DND-41 (cell line): ENCODE measurements around the gene GTF3C4.

ENCODE experiments used
- ATAC-seq: fragments of 200-7000 bp; cut with Tn5 transposase; 3 replicates; pipeline ENCODE4 v1.9.1; 2021; ENCODE audit warnings: low read depth; ENCODE audit not compliant: insufficient read depth
- DNase-seq: peaks from one replicate; pipeline ENCODE4 v3.0.0-alpha.2; 2020
- H2AFZ ChIP-seq: 2 replicates; pipeline ENCODE4 v1.6.0; 2012; ENCODE audit warnings: low read depth, low read length
- H3K27ac ChIP-seq: 2 replicates; pipeline ENCODE4 v1.5.1; 2012; ENCODE audit warnings: low read length, inconsistent platforms
- H3K27me3 ChIP-seq: fragments of 200-600 bp; sonication (generic); 2 replicates; pipeline ENCODE4 v1.6.0; 2012; ENCODE audit warnings: low read length, mild to moderate bottlenecking, inconsistent platforms; ENCODE audit not compliant: insufficient read depth, poor library complexity
- H3K36me3 ChIP-seq: 2 replicates; pipeline ENCODE4 v1.5.1; 2012; ENCODE audit warnings: low read length, inconsistent platforms; ENCODE audit not compliant: insufficient read depth
- H3K4me1 ChIP-seq: 2 replicates; pipeline ENCODE4 v1.5.1; 2012; ENCODE audit warnings: mild to moderate bottlenecking, low read length; ENCODE audit not compliant: insufficient read depth
- H3K4me2 ChIP-seq: 2 replicates; pipeline ENCODE4 v1.6.0; 2012; ENCODE audit warnings: mild to moderate bottlenecking, moderate library complexity, low read length, inconsistent platforms; ENCODE audit not compliant: insufficient read depth
- H3K4me3 ChIP-seq, 2 experiments: fragments of 200-600 bp in 1 of 2; shearing (Covaris generic) in 1 of 2; 2 replicates each; pipeline ENCODE4 v1.5.1; 2012 to 2016; ENCODE audit warnings: inconsistent platforms in 2 of 2, low read length in 2 of 2, mild to moderate bottlenecking in 2 of 2, low read depth in 1 of 2, moderate library complexity in 1 of 2
- H3K79me2 ChIP-seq: 2 replicates; pipeline ENCODE4 v1.6.0; 2012; ENCODE audit warnings: low read length, inconsistent platforms; ENCODE audit not compliant: insufficient read depth
- H3K9ac ChIP-seq: 2 replicates; pipeline ENCODE4 v1.6.0; 2012; ENCODE audit warnings: low read depth, mild to moderate bottlenecking, inconsistent platforms, low read length, moderate library complexity
- H3K9me3 ChIP-seq: 2 replicates; pipeline ENCODE4 v1.5.1; 2012; ENCODE audit warnings: low read length, moderate library complexity, mild to moderate bottlenecking, inconsistent platforms; ENCODE audit not compliant: insufficient read depth, severe bottlenecking
- H4K20me1 ChIP-seq: 2 replicates; pipeline ENCODE4 v1.6.0; 2012; ENCODE audit warnings: low read length; ENCODE audit not compliant: insufficient read depth
- EZH2 ChIP-seq: IDR thresholded peaks from 3 replicates; pipeline ENCODE4 v1.6.1; 2012; ENCODE audit warnings: borderline replicate concordance, low read depth, mild to moderate bottlenecking, moderate library complexity, low read length, inconsistent platforms; ENCODE audit not compliant: severe bottlenecking
- TF ChIP-seq, protein P1 (sequence below): IDR thresholded peaks from 2 replicates; pipeline ENCODE4 v1.5.1; 2012; ENCODE audit warnings: borderline replicate concordance, low read length, moderate library complexity, mild to moderate bottlenecking; ENCODE audit not compliant: poor library complexity, severe bottlenecking; ENCODE audit errors: extremely low read depth

The GTF3C4 gene

DNA sequence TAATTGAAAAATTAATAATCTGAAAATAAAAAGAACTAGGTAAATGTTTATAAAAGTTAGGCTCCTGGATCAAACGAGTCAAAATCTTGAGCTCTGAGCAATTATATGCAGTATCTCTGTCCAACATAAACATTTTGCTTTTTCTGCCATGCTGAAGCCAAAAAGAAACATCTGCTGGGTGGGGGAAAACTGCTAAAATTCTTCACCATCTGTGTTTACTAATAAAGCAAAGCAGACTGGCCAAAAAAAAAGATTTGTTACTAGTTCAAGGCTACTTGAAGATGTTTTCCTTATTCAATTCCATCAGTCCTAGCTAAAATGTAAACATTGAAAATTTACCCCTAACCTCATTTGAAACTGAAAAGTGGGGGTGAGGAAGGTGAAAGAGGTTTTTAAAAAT is 29.7 kb downstream of the GTF3C4 start:
- TF ChIP-seq, protein P1, sequence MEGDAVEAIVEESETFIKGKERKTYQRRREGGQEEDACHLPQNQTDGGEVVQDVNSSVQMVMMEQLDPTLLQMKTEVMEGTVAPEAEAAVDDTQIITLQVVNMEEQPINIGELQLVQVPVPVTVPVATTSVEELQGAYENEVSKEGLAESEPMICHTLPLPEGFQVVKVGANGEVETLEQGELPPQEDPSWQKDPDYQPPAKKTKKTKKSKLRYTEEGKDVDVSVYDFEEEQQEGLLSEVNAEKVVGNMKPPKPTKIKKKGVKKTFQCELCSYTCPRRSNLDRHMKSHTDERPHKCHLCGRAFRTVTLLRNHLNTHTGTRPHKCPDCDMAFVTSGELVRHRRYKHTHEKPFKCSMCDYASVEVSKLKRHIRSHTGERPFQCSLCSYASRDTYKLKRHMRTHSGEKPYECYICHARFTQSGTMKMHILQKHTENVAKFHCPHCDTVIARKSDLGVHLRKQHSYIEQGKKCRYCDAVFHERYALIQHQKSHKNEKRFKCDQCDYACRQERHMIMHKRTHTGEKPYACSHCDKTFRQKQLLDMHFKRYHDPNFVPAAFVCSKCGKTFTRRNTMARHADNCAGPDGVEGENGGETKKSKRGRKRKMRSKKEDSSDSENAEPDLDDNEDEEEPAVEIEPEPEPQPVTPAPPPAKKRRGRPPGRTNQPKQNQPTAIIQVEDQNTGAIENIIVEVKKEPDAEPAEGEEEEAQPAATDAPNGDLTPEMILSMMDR: no peak
- TF ChIP-seq EZH2: no peak
- no peak overlapping the region for H2AFZ ChIP-seq
- H3K27ac ChIP-seq: no peak overlapping the region
- H3K4me1 ChIP-seq: no peaks in the 10 kb centered on the region
- H4K20me1 ChIP-seq: no peaks in the 10 kb centered on the region
- H3K4me2 ChIP-seq: no peak overlapping the region
- DNase-seq: no peak
- no peaks in the 10 kb centered on the region for H3K36me3 ChIP-seq
- no peaks in the 10 kb centered on the region for H3K79me2 ChIP-seq
- H3K9me3 ChIP-seq: peaks cover 10% of the 10 kb centered on the region
- no peaks in the 10 kb centered on the region for H3K27me3 ChIP-seq
- ATAC-seq: no peak
- H3K9ac ChIP-seq: no peak overlapping the region
- H3K4me3 ChIP-seq: no peak overlapping the region

DNA sequence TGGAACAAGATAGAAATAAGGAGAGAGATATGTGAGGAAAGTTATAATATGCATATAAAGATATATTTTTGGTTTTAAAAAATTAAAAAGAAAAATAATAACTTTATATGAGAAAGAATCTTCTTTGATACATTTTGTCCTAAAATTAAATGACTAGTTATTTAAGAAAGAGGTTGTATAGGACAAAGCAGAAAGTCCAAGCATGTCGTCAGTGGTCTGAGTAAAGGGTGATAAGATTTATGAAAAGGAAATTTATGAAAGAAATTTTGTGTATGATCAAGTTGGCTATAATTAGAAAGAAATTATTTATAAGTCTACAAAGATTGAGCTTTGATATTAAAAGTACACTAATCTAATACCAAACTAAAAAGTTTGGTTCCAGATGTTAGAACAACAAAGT is 32.0 kb downstream of the GTF3C4 start:
- H2AFZ ChIP-seq: no peak overlapping the region

DNA sequence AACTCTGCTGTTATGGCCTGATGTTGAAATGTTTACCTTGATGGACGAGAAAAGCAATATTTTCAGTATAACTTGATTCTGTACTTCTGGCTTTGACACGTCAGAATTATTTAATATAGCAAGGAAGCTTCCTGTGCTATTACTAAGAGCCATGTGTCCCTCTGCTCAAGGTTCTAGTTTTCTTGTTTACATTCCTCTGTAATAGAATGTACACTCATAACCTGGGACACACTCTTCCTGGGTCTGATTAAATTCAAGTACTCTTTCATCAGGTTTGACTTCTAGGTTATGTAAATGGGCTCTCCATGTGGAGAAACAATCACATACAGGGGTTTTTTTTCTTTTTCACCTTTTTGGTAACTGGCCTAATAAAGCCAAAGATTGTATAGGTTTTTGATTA is 33.1 kb downstream of the GTF3C4 start:
- no peaks in the 10 kb centered on the region for H3K9me3 ChIP-seq
- no peaks in the 10 kb centered on the region for H3K79me2 ChIP-seq
- no peak overlapping the region for H2AFZ ChIP-seq
- no peak overlapping the region for H3K4me2 ChIP-seq
- H3K36me3 ChIP-seq: no peaks in the 10 kb centered on the region
- H4K20me1 ChIP-seq: no peaks in the 10 kb centered on the region
- ATAC-seq (no peak), DNase-seq (no peak)
- H3K4me1 ChIP-seq: no peaks in the 10 kb centered on the region
- H3K27me3 ChIP-seq: no peaks in the 10 kb centered on the region
- no peak overlapping the region for H3K4me3 ChIP-seq
- no peak overlapping the region for H3K9ac ChIP-seq
- H3K27ac ChIP-seq: no peak overlapping the region
- no peak for TF ChIP-seq EZH2
- TF ChIP-seq, protein P1: no peak

More for the DNA sequence above, 32.0 kb downstream of the GTF3C4 start:
- Histone ChIP-seq H3K4me2 (no peak overlapping the region), H3K9me3 (peaks cover 8% of the 10 kb centered on the region), H3K27ac (no peak overlapping the region), H3K36me3 (no peaks in the 10 kb centered on the region), H3K27me3 (no peaks in the 10 kb centered on the region), H3K4me3 (no peak overlapping the region), H3K79me2 (no peaks in the 10 kb centered on the region), H3K9ac (no peak overlapping the region), H3K4me1 (no peaks in the 10 kb centered on the region), H4K20me1 (no peaks in the 10 kb centered on the region)
- DNase-seq: no peak
- TF ChIP-seq, protein P1: no peak
- no peak for TF ChIP-seq EZH2
- ATAC-seq: no peak

DNA sequence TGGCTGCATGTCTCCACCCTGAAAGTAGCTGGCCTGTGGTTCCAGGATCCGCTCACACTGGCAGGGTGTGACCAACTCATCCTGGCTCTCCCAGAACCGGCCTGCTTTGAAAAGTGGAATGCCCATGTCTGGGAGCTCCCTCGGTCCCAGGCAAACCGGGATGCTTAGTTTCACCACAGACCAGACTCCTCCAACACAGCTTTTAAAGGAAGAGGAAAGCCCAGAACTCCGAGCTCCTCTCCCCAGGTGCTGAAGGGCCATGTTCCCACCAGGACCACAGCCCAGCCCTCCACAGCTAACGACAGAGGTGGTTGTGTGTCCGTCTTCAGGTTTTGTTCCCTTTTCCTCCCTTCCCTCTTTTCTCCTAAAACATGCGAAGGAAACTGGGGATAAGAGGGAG is 38.0 kb downstream of the GTF3C4 start:
- Histone ChIP-seq H3K36me3 (no peaks in the 10 kb centered on the region), H4K20me1 (no peaks in the 10 kb centered on the region), H3K27me3 (no peaks in the 10 kb centered on the region), H2AFZ (no peak overlapping the region), H3K9ac (no peak overlapping the region), H3K79me2 (no peaks in the 10 kb centered on the region), H3K27ac (no peak overlapping the region), H3K4me2 (no peak overlapping the region), H3K4me1 (no peaks in the 10 kb centered on the region), H3K4me3 (no peak overlapping the region), H3K9me3 (no peaks in the 10 kb centered on the region)
- TF ChIP-seq, protein P1: no peak
- TF ChIP-seq EZH2: no peak
- ATAC-seq (no peak), DNase-seq (no peak)
